PFSK-1 (cell line): ENCODE data around the gene RBP5.

Experiments
- FOXP2 ChIP-seq: optimal IDR thresholded peaks from 2 replicates; pipeline ENCODE3; 2011; ENCODE audit warnings: borderline replicate concordance, control low read depth, inconsistent platforms; ENCODE audit not compliant: insufficient read depth; ENCODE audit errors: extremely low read length, extremely low read depth
- POLR2AphosphoS5 ChIP-seq: IDR thresholded peaks from 2 replicates; pipeline ENCODE4 v1.6.1; 2012; ENCODE audit warnings: low read depth, mild to moderate bottlenecking, control low read depth, low read length, moderate library complexity
- SIN3A ChIP-seq: IDR thresholded peaks from 2 replicates; pipeline ENCODE4 v1.6.1; 2012; ENCODE audit warnings: mild to moderate bottlenecking, low read length, moderate library complexity, borderline replicate concordance; ENCODE audit not compliant: insufficient read depth
- TF ChIP-seq, protein P1 (sequence below), 2 experiments: IDR thresholded peaks; 2 replicates each; pipeline versions ENCODE4 v1.6.1 to v1.8.0; 2011 to 2012; ENCODE audit warnings: low read depth in 2 of 2, low read length in 2 of 2, control low read depth in 1 of 2, inconsistent platforms in 1 of 2, mild to moderate bottlenecking in 1 of 2, moderate library complexity in 1 of 2; ENCODE audit not compliant: insufficient read depth in 1 of 2

DNA sequence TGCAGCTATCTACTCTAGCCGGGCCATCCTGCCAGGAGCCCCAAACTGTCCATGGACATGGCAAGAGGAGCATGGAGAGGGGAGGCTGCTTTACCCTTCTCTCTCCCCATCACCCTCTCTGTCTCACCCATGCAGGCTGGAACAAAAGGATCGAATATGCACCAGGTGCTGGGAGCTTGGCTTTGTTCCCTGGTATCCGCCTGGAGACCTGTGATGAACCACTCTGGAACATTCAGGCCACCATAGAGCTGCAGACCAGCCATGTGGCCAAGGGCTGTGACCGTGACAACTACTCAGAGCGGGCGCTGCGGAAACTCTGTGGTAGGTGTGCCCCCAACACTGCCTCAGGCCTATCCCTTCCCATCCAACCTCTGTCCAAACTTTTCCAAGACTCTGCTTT, 7.4 kb upstream of the RBP5 start:
- TF ChIP-seq, protein P1, sequence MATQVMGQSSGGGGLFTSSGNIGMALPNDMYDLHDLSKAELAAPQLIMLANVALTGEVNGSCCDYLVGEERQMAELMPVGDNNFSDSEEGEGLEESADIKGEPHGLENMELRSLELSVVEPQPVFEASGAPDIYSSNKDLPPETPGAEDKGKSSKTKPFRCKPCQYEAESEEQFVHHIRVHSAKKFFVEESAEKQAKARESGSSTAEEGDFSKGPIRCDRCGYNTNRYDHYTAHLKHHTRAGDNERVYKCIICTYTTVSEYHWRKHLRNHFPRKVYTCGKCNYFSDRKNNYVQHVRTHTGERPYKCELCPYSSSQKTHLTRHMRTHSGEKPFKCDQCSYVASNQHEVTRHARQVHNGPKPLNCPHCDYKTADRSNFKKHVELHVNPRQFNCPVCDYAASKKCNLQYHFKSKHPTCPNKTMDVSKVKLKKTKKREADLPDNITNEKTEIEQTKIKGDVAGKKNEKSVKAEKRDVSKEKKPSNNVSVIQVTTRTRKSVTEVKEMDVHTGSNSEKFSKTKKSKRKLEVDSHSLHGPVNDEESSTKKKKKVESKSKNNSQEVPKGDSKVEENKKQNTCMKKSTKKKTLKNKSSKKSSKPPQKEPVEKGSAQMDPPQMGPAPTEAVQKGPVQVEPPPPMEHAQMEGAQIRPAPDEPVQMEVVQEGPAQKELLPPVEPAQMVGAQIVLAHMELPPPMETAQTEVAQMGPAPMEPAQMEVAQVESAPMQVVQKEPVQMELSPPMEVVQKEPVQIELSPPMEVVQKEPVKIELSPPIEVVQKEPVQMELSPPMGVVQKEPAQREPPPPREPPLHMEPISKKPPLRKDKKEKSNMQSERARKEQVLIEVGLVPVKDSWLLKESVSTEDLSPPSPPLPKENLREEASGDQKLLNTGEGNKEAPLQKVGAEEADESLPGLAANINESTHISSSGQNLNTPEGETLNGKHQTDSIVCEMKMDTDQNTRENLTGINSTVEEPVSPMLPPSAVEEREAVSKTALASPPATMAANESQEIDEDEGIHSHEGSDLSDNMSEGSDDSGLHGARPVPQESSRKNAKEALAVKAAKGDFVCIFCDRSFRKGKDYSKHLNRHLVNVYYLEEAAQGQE (IDR thresholded peaks at IDR 0.05; ENCODE audit: insufficient read depth in 1 of 2, low read depth in 2 of 2, low read length in 2 of 2), result no peak
- TF ChIP-seq SIN3A (no peak), POLR2AphosphoS5 (no peak), FOXP2 (no peak)
